HG03196 (cell line): ENCODE results near the gene FSTL3.

Experiments
- ATAC-seq: cut with Tn5 transposase; IDR thresholded peaks from one replicate; pipeline ENCODE4 v1.9.1; 2021; ENCODE audit not compliant: unreplicated experiment

Gene FSTL3

DNA sequence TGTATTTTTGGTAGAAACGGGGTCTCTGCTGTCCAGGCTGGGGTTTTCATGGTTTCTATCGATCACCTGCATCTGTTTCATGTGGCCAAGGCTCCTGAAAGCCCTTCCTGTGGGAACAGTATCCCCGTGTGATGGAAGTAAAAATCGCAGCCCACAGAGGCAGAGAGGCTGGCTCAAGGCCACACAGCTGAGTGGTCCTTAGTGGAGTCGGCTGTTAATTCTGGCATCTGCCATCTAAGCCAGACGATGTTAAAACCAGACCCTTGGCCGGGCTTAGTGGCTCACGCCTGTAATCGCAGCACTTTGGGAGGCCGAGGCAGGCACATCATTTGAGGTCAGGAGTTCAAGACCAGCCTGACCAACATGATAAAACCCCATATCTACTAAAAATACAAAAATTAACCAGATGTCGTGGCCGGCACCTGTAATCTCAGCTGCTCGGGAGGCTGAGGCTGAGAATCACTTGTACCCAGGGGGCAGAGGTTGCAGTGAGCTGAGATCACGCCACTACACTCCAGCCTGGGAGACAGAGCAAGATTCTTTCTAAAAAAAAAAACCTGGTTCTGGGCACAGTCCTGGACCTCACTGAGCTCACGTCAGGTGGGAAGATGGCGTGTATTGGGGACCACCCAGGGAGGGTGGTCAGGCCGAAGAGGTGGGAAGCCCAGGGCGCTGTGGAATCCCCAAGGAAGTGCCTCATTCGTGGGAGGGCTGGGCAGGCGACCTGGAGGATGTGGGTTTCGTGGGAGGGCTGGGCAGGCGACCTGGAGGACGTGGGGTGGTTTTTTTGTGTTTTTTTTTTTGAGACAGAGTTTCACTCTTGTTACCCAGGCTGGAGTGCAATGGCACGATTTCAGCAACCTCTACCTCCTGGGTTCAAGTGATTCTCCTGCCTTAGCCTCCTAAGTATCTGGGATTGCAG is 56.2 kb downstream of the FSTL3 start:
- no peak for ATAC-seq
